Endothelial cell of umbilical vein (primary cell): ENCODE data around the gene VAC14. TPM values are rescaled to one million over a fixed set of nuclear protein-coding genes. Genes with fewer than 3 reads are reported as not detected.
A peak's percentile ranks its signal among the peaks of the same experiment; 100 is the strongest.

Experiments used
- BruUV-seq: library from RNA; stranded (reverse); fragments of 400-500 nt; replicated peaks from 2 replicates; lab custom pipeline; 2021; lab: Mats Ljungman, UMichigan
- CTCF ChIA-PET: fragments of 300-600, 350-600 bp; sonication (Branson Sonifier 250); formaldehyde crosslinking; loops from one replicate; lab custom pipeline; 2021; ENCODE audit warnings: antibody characterized with exemption, inconsistent platforms; lab: Charles Lee
- POLR2A ChIA-PET: fragments of 300-600, 350-600 bp; sonication (Branson Sonifier 250); formaldehyde crosslinking; loops from one replicate; lab custom pipeline; 2021; ENCODE audit warnings: antibody characterized with exemption, inconsistent platforms; lab: Charles Lee
- DNase-seq: peaks from one replicate; pipeline ENCODE4 v3.0.0-alpha.2; 2011; ENCODE audit warnings: low read depth, low spot score
- FAIRE-seq: peaks from 2 replicates; lab custom pipeline; 2011; peaks lifted over from hg19 to GRCh38; lab: Jason Lieb, UNC
- H2AFZ ChIP-seq: 2 replicates; pipeline ENCODE4 v1.6.0; 2012; ENCODE audit warnings: low read depth, low read length, control low read depth, inconsistent platforms
- H3K27ac ChIP-seq: 2 replicates; pipeline ENCODE4 v1.5.1; 2011; ENCODE audit warnings: low read depth, mild to moderate bottlenecking, control low read depth, low read length, moderate library complexity; ENCODE audit not compliant: insufficient read depth
- H3K27me3 ChIP-seq, 2 experiments: 2 replicates each; pipeline versions ENCODE4 v1.6.0 to v1.6.1; 2011; ENCODE audit warnings: low read length in 2 of 2, mixed read lengths in 1 of 2; ENCODE audit not compliant: control insufficient read depth in 2 of 2, insufficient read depth in 2 of 2
- H3K36me3 ChIP-seq, 2 experiments: 2 replicates in 1 of 2; 3 replicates in 1 of 2; pipeline ENCODE4 v1.5.1; 2011; ENCODE audit warnings: low read length in 2 of 2, mild to moderate bottlenecking in 1 of 2, moderate library complexity in 1 of 2; ENCODE audit not compliant: control insufficient read depth in 2 of 2, insufficient read depth in 2 of 2; ENCODE audit errors: extremely low read depth in 1 of 2
- H3K4me1 ChIP-seq: 3 replicates; pipeline ENCODE4 v1.5.1; 2011; ENCODE audit warnings: mild to moderate bottlenecking, low read length; ENCODE audit not compliant: control insufficient read depth, insufficient read depth; ENCODE audit errors: extremely low read depth
- H3K4me2 ChIP-seq: 2 replicates; pipeline ENCODE4 v1.6.1; 2011; ENCODE audit warnings: low read length, control low read depth, mixed read lengths; ENCODE audit not compliant: insufficient read depth
- H3K4me3 ChIP-seq, 3 experiments: fragments of 200-600 bp in 1 of 3; sonication (generic), shearing (Covaris generic) in 1 of 3; replicated peaks in 1 of 3; 2 replicates each; pipeline ENCODE4 v1.5.1; 2011 to 2016; ENCODE audit warnings: control low read depth in 3 of 3, low read length in 3 of 3, mild to moderate bottlenecking in 2 of 3, inconsistent platforms in 1 of 3, low read depth in 1 of 3, moderate library complexity in 1 of 3; ENCODE audit not compliant: insufficient read depth in 1 of 3
- H3K79me2 ChIP-seq: 2 replicates; pipeline ENCODE4 v1.6.0; 2012; ENCODE audit warnings: low read length, inconsistent platforms; ENCODE audit not compliant: control insufficient read depth, insufficient read depth
- H3K9ac ChIP-seq: replicated peaks from 2 replicates; pipeline ENCODE3; 2011; ENCODE audit warnings: low read length, control low read depth; ENCODE audit not compliant: insufficient read depth; ENCODE audit errors: extremely low read depth
- H3K9me1 ChIP-seq: replicated peaks from 3 replicates; pipeline ENCODE4 v1.6.0; 2011; ENCODE audit warnings: mild to moderate bottlenecking, low read length; ENCODE audit not compliant: control insufficient read depth, insufficient read depth; ENCODE audit errors: extremely low read depth
- H3K9me3 ChIP-seq: replicated peaks from 2 replicates; pipeline ENCODE4 v1.5.1; 2012; ENCODE audit warnings: low read length, inconsistent platforms; ENCODE audit not compliant: control insufficient read depth, insufficient read depth
- H4K20me1 ChIP-seq: replicated peaks from 2 replicates; pipeline ENCODE3; 2011; ENCODE audit warnings: mild to moderate bottlenecking, low read length; ENCODE audit not compliant: control insufficient read depth, insufficient read depth; ENCODE audit errors: extremely low read depth
- CTCF ChIP-seq, 2 donors: IDR thresholded peaks; 1 replicate in 1 of 2; 2 replicates in 1 of 2; pipeline ENCODE4 v1.5.1; 2011; ENCODE audit warnings: low read length in 2 of 2, mild to moderate bottlenecking in 2 of 2, moderate library complexity in 2 of 2, control low read depth in 1 of 2, inconsistent platforms in 1 of 2, low read depth in 1 of 2; ENCODE audit not compliant: insufficient read depth in 1 of 2; ENCODE audit errors: extremely low read depth in 1 of 2
- EZH2 ChIP-seq: IDR thresholded peaks from 2 replicates; pipeline ENCODE4 v1.6.1; 2012; ENCODE audit warnings: borderline replicate concordance, low read depth, mild to moderate bottlenecking, moderate library complexity, low read length, inconsistent platforms; ENCODE audit not compliant: severe bottlenecking
- FOS ChIP-seq: IDR thresholded peaks from 2 replicates; pipeline ENCODE4 v1.6.1; 2011; ENCODE audit warnings: mild to moderate bottlenecking, low read length, moderate library complexity, borderline replicate concordance; ENCODE audit not compliant: insufficient read depth
- GATA2 ChIP-seq: IDR thresholded peaks from 2 replicates; pipeline ENCODE4 v1.7.0; 2011; ENCODE audit warnings: low read depth, mild to moderate bottlenecking, moderate library complexity, mixed read lengths, low read length; ENCODE audit not compliant: insufficient read length, insufficient read depth
- JUN ChIP-seq: IDR thresholded peaks from 2 replicates; pipeline ENCODE4 v1.6.1; 2011; ENCODE audit warnings: borderline replicate concordance, low read depth; ENCODE audit not compliant: insufficient read length, insufficient read depth
- MAX ChIP-seq: IDR thresholded peaks from 2 replicates; pipeline ENCODE4 v1.6.1; 2011; ENCODE audit not compliant: insufficient read depth, insufficient read length
- MYC ChIP-seq: IDR thresholded peaks from one replicate; pipeline ENCODE4 v1.6.1; 2011; ENCODE audit warnings: mild to moderate bottlenecking, low read depth, low read length
- POLR2A ChIP-seq: IDR thresholded peaks from 2 replicates; pipeline ENCODE4 v1.6.1; 2012; ENCODE audit warnings: low read depth, mild to moderate bottlenecking, control low read depth, low read length
- POLR2AphosphoS5 ChIP-seq: IDR thresholded peaks from 2 replicates; pipeline ENCODE4 v1.6.1; 2012; ENCODE audit warnings: low read depth, mild to moderate bottlenecking, control low read depth, low read length, moderate library complexity; ENCODE audit not compliant: insufficient read depth
- dilution Hi-C: fragments of 300-500 bp; cut with MboI; formaldehyde crosslinking; loops from one replicate; pipeline ENCODE4 v1.15.0; 2019; ENCODE audit warnings: low sequenced_read_pairs; ENCODE audit not compliant: extremely low pct_ligation_motif_present
- intact Hi-C: fragments of 100-400 bp; cut with micrococcal nuclease; formaldehyde crosslinking; loops from one replicate; pipeline ENCODE4 v1.10.0; 2022
- polyA plus RNA-seq, 4 experiments: library from polyadenylated mRNA; depleted of rRNA in 3 of 4; stranded (reverse) in 3 of 4; unstranded in 1 of 4; fragments of >200 nt; gene quantifications; 2 replicates each; pipeline versions ENCODE4 v1.2.1 to v1.2.3, GENCODE V29; 2011 to 2012; ENCODE audit warnings: missing spikeins in 1 of 4
- total RNA-seq: library from RNA; stranded (reverse); gene quantifications from 2 replicates; pipeline ENCODE4 v1.2.3, GENCODE V29; 2021

The VAC14 gene
- total and polyA plus RNA-seq, 2 donors (not counting 3 experiments of a cell fraction or from before 2014, with no cell fraction given) = 37.6 to 57.9 TPM

GRCh38 chr16:70701036-70701435, 99.9 kb downstream of the VAC14 start:
- DNase-seq = no peak
- no peak overlapping the region for H3K27ac ChIP-seq
- H3K36me3 ChIP-seq = no peaks in the 10 kb centered on the region
- H3K9me3 ChIP-seq = no peaks in the 10 kb centered on the region
- no peak overlapping the region for H3K9ac ChIP-seq
- no peak overlapping the region for H3K4me2 ChIP-seq
- no TSS peak for BruUV-seq
- intact Hi-C loops (no loop called here), dilution Hi-C loops (no loop called here)
- peaks cover 12% of the 10 kb centered on the region for H3K4me1 ChIP-seq
- H2AFZ ChIP-seq = no peak overlapping the region
- ChIA-PET POLR2A (no interaction called here), CTCF (no interaction called here)
- TF ChIP-seq FOS (no peak), CTCF (IDR thresholded peaks at IDR 0.05; ENCODE audit: extremely low read depth in 1 of 2, insufficient read depth in 1 of 2, low read depth in 1 of 2, low read length in 2 of 2) (peak in 1 of 2 donors; percentile 7)
- H3K4me3 ChIP-seq = no peak overlapping the region
- no peak for FAIRE-seq
- no peaks in the 10 kb centered on the region for H3K27me3 ChIP-seq
- H4K20me1 ChIP-seq = no peaks in the 10 kb centered on the region
- H3K9me1 ChIP-seq = no peaks in the 10 kb centered on the region
- H3K79me2 ChIP-seq = no peaks in the 10 kb centered on the region

- H3K27ac ChIP-seq = no peak overlapping the region
- no peaks in the 10 kb centered on the region for H3K9me1 ChIP-seq
- intact Hi-C loops = no loop called here
- H3K36me3 ChIP-seq = no peaks in the 10 kb centered on the region
- FAIRE-seq (no peak), DNase-seq (no peak)
- no peaks in the 10 kb centered on the region for H4K20me1 ChIP-seq
- H3K4me2 ChIP-seq = no peak overlapping the region
- no peak overlapping the region for H3K9ac ChIP-seq
- POLR2A ChIA-PET = no interaction called here
- H3K4me1 ChIP-seq = peaks cover 19% of the 10 kb centered on the region
- CTCF ChIA-PET = no interaction called here
- dilution Hi-C loops = no loop called here
- BruUV-seq = no TSS peak
- no peak overlapping the region for H2AFZ ChIP-seq
- no peaks in the 10 kb centered on the region for H3K79me2 ChIP-seq
- no peaks in the 10 kb centered on the region for H3K27me3 ChIP-seq
- no peaks in the 10 kb centered on the region for H3K9me3 ChIP-seq
- no peak overlapping the region for H3K4me3 ChIP-seq
- TF ChIP-seq GATA2 (no peak), JUN (no peak), EZH2 (no peak), MAX (no peak), MYC (no peak), CTCF (IDR thresholded peaks at IDR 0.05; ENCODE audit: extremely low read depth in 1 of 2, insufficient read depth in 1 of 2, low read depth in 1 of 2, low read length in 2 of 2) (no peak), POLR2AphosphoS5 (no peak), FOS (no peak), POLR2A (no peak)
These were observed 100.6 kb downstream of the VAC14 start for GRCh38 chr16:70700101-70701020.
